HCT116 (cell line): ENCODE results near the gene SNRPA1. TPM values are rescaled to one million over a fixed set of nuclear protein-coding genes. Genes with fewer than 3 reads are reported as not detected.

ENCODE experiments used
- ATAC-seq: fragments of 200-7000 bp; cut with Tn5 transposase; 2 replicates; pipeline ENCODE4 v1.9.1; 2020; ENCODE audit warnings: mild to moderate bottlenecking, moderate library complexity
- BruUV-seq: library from RNA; stranded (reverse); fragments of 400-500 nt; replicated peaks from 2 replicates; lab custom pipeline; 2021; lab: Mats Ljungman, UMichigan
- CTCF ChIA-PET: fragments of 300-600 bp; sonication (Branson Sonifier 250); formaldehyde crosslinking; loops from one replicate; lab custom pipeline; 2021; ENCODE audit warnings: antibody characterized with exemption; lab: Charles Lee
- POLR2A ChIA-PET: fragments of 300-600, 350-600 bp; sonication (Branson Sonifier 250); formaldehyde crosslinking; loops from one replicate; lab custom pipeline; 2021; ENCODE audit warnings: antibody characterized with exemption; lab: Charles Lee
- RAD21 ChIA-PET, 2 experiments: fragments of 300-600 bp; sonication (Branson Sonifier 250); formaldehyde crosslinking; loops; one replicate each; lab custom pipeline; 2023; ENCODE audit warnings: low total read pairs in 2 of 2; ENCODE audit not compliant: uncharacterized antibody in 2 of 2, unreplicated experiment in 2 of 2, low non-redundant PET in 1 of 2; lab: Charles Lee
- DNase-seq: peaks from one replicate; pipeline ENCODE4 v3.0.0-alpha.2; 2010; ENCODE audit warnings: low read depth, low spot score
- H2AFZ ChIP-seq: fragments of 200-600 bp; shearing (Covaris generic), sonication (generic); 2 replicates; pipeline ENCODE4 v1.6.1; 2017; ENCODE audit warnings: low read depth, mixed run types, mixed read lengths, antibody characterized with exemption, low read length; ENCODE audit not compliant: poor library complexity, severe bottlenecking
- H3K27ac ChIP-seq: 2 replicates; pipeline ENCODE4 v1.5.1; 2012; ENCODE audit warnings: low read depth, low read length
- H3K27me3 ChIP-seq: fragments of 200-600 bp; sonication (generic); 2 replicates; pipeline ENCODE4 v1.6.1; 2016; ENCODE audit warnings: mixed run types, low read length, mixed read lengths; ENCODE audit not compliant: insufficient read depth
- H3K36me3 ChIP-seq, 2 experiments: fragments of 200-500 bp in 1 of 2; fragments of 200-600 bp in 1 of 2; sonication (Bioruptor generic) in 1 of 2; sonication (generic) in 1 of 2; 2 replicates each; pipeline versions ENCODE4 v1.5.1 to v1.6.1; 2014 to 2016; ENCODE audit warnings: low read length in 2 of 2, inconsistent platforms in 1 of 2, mixed read lengths in 1 of 2, mixed run types in 1 of 2; ENCODE audit not compliant: insufficient read depth in 2 of 2, control insufficient read depth in 1 of 2
- H3K4me1 ChIP-seq, 2 experiments: fragments of 200-600 bp in 1 of 2; sonication (generic) in 1 of 2; 2 replicates each; pipeline versions ENCODE4 v1.5.1 to v1.6.1; 2012 to 2017; ENCODE audit warnings: low read length in 2 of 2, inconsistent platforms in 1 of 2, mild to moderate bottlenecking in 1 of 2, mixed read lengths in 1 of 2, mixed run types in 1 of 2, moderate library complexity in 1 of 2; ENCODE audit not compliant: insufficient read depth in 2 of 2, control insufficient read depth in 1 of 2
- H3K4me2 ChIP-seq: fragments of 200-600 bp; sonication (generic); 2 replicates; pipeline ENCODE4 v1.6.1; 2017; ENCODE audit warnings: mixed run types, low read length, mixed read lengths
- H3K4me3 ChIP-seq, 2 experiments: fragments of 200-600 bp in 1 of 2; sonication (generic) in 1 of 2; replicated peaks in 1 of 2; 2 replicates each; pipeline ENCODE4 v1.5.1; 2011 to 2016; ENCODE audit warnings: low read length in 2 of 2, control low read depth in 1 of 2, low read depth in 1 of 2, mild to moderate bottlenecking in 1 of 2, mixed read lengths in 1 of 2, mixed run types in 1 of 2
- H3K79me2 ChIP-seq: fragments of 200-600 bp; sonication (generic); 2 replicates; pipeline ENCODE4 v1.6.1; 2017; ENCODE audit warnings: mild to moderate bottlenecking, mixed run types, low read length, moderate library complexity, mixed read lengths; ENCODE audit not compliant: insufficient read depth
- H3K9ac ChIP-seq: fragments of 200-600 bp; sonication (generic); 2 replicates; pipeline ENCODE4 v1.6.1; 2016; ENCODE audit warnings: low read length, mixed read lengths
- H3K9me2 ChIP-seq: fragments of 200-600 bp; sonication (generic), shearing (Covaris generic); 2 replicates; pipeline ENCODE4 v1.6.1; 2017; ENCODE audit warnings: mixed run types, mild to moderate bottlenecking, moderate library complexity; ENCODE audit not compliant: insufficient read depth
- H3K9me3 ChIP-seq, 2 experiments: fragments of 200-500 bp in 1 of 2; fragments of 200-600 bp in 1 of 2; sonication (Bioruptor generic) in 1 of 2; sonication (generic) in 1 of 2; 2 replicates each; pipeline ENCODE4 v1.6.1; 2014 to 2017; ENCODE audit warnings: low read length in 2 of 2, mixed read lengths in 2 of 2, inconsistent platforms in 1 of 2, low read depth in 1 of 2, mild to moderate bottlenecking in 1 of 2, mixed run types in 1 of 2, moderate library complexity in 1 of 2; ENCODE audit not compliant: control insufficient read depth in 1 of 2, insufficient read depth in 1 of 2
- H4K20me1 ChIP-seq: fragments of 200-600 bp; sonication (generic), shearing (Covaris generic); 2 replicates; pipeline ENCODE4 v1.6.1; 2017; ENCODE audit warnings: mixed run types, mild to moderate bottlenecking, moderate library complexity; ENCODE audit not compliant: insufficient read depth
- CBX3 ChIP-seq: IDR thresholded peaks from 2 replicates; pipeline ENCODE4 v1.6.1; 2012; ENCODE audit warnings: low read depth
- CEBPB ChIP-seq: IDR thresholded peaks from 2 replicates; pipeline ENCODE4 v1.6.1; 2012; ENCODE audit warnings: low read depth
- ELF1 ChIP-seq: IDR thresholded peaks from 2 replicates; pipeline ENCODE4 v1.6.1; 2012; ENCODE audit warnings: low read depth, borderline replicate concordance
- EZH2phosphoT487 ChIP-seq: fragments of 200-600 bp; IDR thresholded peaks from 2 replicates; pipeline ENCODE4 v1.6.1; 2018; ENCODE audit warnings: antibody characterized with exemption, borderline replicate concordance
- JUND ChIP-seq: IDR thresholded peaks from 2 replicates; pipeline ENCODE4 v1.6.1; 2012
- POLR2AphosphoS5 ChIP-seq: IDR thresholded peaks from 2 replicates; pipeline ENCODE4 v1.6.1; 2011; ENCODE audit warnings: mild to moderate bottlenecking, low read depth, low read length, moderate library complexity
- SIN3A ChIP-seq: IDR thresholded peaks from 2 replicates; pipeline ENCODE4 v1.6.1; 2012; ENCODE audit warnings: low read depth
- SRF ChIP-seq: IDR thresholded peaks from 2 replicates; pipeline ENCODE4 v1.6.1; 2012; ENCODE audit warnings: low read depth
- TCF7L2 ChIP-seq: IDR thresholded peaks from 2 replicates; pipeline ENCODE4 v1.7.0; 2011; ENCODE audit warnings: borderline replicate concordance, inconsistent platforms; ENCODE audit not compliant: insufficient read depth, insufficient read length; ENCODE audit errors: extremely low read depth
- YY1 ChIP-seq: IDR thresholded peaks from 2 replicates; pipeline ENCODE4 v1.6.1; 2011; ENCODE audit warnings: low read length, low read depth, moderate library complexity, mild to moderate bottlenecking; ENCODE audit not compliant: insufficient replicate concordance; ENCODE audit errors: extremely low read depth
- intact Hi-C: fragments of 100-400 bp; cut with micrococcal nuclease; formaldehyde crosslinking; loops from 2 replicates; pipeline ENCODE4 v1.10.0; 2022
- total RNA-seq: library from RNA; stranded (reverse); gene quantifications from one replicate; pipeline ENCODE4 v1.2.1, GENCODE V29; 2021; ENCODE audit not compliant: unreplicated experiment
- TF ChIP-seq, protein P1 (sequence below): IDR thresholded peaks from 2 replicates; pipeline ENCODE4 v1.6.1; 2012
- TF ChIP-seq, protein P2 (sequence below): IDR thresholded peaks from 2 replicates; pipeline ENCODE4 v1.6.1; 2012
- TF ChIP-seq, protein P3 (sequence below): IDR thresholded peaks from 2 replicates; pipeline ENCODE4 v1.6.1; 2012; ENCODE audit warnings: low read depth

SNRPA1 gene
- total RNA-seq, 1 experiment from 2014 or later = 104 TPM

DNA sequence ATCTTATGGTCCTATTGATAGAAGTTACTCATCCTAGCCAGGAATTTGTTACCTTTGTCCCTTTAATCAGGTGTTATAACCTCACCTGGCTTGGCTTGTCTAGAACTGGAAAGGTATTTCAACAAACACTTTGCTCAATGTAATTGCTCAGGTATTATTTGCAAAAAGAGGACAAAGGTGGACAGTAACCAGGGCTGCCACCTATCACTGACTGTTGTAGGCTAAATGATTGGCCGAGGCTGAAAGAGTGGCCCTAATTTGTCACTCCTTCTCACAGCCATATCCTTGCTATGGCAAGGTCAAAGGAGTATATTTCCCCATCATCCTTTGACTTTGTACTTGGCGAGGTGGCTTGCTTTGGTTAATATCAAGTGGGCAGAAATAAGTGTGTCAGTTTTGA, 15.0 kb downstream of the SNRPA1 start:
- no peaks in the 10 kb centered on the region for H3K27me3 ChIP-seq
- H3K79me2 ChIP-seq = peaks cover 39% of the 10 kb centered on the region
- no peak overlapping the region for H3K4me2 ChIP-seq
- ATAC-seq (no peak), DNase-seq (no peak)
- intact Hi-C loops = no loop called here
- peaks cover 3% of the 10 kb centered on the region; the same call in 1 of the 2 replicates for H4K20me1 ChIP-seq
- H3K36me3 ChIP-seq = peaks cover 35 to 40% of the 10 kb centered on the region in 2 experiments; a peak in 3 of 4 replicates
- H3K27ac ChIP-seq = no peak overlapping the region
- BruUV-seq = no TSS peak
- H3K4me1 ChIP-seq = peaks cover 2 to 12% of the 10 kb centered on the region in 2 experiments; a peak in 3 of 4 replicates
- RAD21 ChIA-PET = no interaction called here
- no peaks in the 10 kb centered on the region for H3K9me2 ChIP-seq
- TF ChIP-seq, protein P1, sequence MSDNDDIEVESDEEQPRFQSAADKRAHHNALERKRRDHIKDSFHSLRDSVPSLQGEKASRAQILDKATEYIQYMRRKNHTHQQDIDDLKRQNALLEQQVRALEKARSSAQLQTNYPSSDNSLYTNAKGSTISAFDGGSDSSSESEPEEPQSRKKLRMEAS = no peak
- TF ChIP-seq POLR2AphosphoS5 (no peak), CBX3 (no peak), JUND (no peak), YY1 (no peak), ELF1 (no peak), CEBPB (no peak), SIN3A (no peak), TCF7L2 (no peak), SRF (no peak), EZH2phosphoT487 (no peak)
- TF ChIP-seq, protein P2, sequence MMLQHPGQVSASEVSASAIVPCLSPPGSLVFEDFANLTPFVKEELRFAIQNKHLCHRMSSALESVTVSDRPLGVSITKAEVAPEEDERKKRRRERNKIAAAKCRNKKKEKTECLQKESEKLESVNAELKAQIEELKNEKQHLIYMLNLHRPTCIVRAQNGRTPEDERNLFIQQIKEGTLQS = no peak
- TF ChIP-seq, protein P3, sequence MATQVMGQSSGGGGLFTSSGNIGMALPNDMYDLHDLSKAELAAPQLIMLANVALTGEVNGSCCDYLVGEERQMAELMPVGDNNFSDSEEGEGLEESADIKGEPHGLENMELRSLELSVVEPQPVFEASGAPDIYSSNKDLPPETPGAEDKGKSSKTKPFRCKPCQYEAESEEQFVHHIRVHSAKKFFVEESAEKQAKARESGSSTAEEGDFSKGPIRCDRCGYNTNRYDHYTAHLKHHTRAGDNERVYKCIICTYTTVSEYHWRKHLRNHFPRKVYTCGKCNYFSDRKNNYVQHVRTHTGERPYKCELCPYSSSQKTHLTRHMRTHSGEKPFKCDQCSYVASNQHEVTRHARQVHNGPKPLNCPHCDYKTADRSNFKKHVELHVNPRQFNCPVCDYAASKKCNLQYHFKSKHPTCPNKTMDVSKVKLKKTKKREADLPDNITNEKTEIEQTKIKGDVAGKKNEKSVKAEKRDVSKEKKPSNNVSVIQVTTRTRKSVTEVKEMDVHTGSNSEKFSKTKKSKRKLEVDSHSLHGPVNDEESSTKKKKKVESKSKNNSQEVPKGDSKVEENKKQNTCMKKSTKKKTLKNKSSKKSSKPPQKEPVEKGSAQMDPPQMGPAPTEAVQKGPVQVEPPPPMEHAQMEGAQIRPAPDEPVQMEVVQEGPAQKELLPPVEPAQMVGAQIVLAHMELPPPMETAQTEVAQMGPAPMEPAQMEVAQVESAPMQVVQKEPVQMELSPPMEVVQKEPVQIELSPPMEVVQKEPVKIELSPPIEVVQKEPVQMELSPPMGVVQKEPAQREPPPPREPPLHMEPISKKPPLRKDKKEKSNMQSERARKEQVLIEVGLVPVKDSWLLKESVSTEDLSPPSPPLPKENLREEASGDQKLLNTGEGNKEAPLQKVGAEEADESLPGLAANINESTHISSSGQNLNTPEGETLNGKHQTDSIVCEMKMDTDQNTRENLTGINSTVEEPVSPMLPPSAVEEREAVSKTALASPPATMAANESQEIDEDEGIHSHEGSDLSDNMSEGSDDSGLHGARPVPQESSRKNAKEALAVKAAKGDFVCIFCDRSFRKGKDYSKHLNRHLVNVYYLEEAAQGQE = no peak
- TF ChIP-seq, all 23 proteins: peak for 0
- no peak overlapping the region for H3K4me3 ChIP-seq
- ChIA-PET POLR2A (no interaction called here), CTCF (interaction anchor here (2.3 kb wide), 1 partner anchor 9 kb away, joined by 10 read pairs; no protein-coding TSS in a partner anchor)
- H3K9me3 ChIP-seq = no peaks in the 10 kb centered on the region
- H3K9ac ChIP-seq = no peak overlapping the region
- no peak overlapping the region for H2AFZ ChIP-seq
